Measurements from ENCODE around the gene PKD1L1.

DNA sequence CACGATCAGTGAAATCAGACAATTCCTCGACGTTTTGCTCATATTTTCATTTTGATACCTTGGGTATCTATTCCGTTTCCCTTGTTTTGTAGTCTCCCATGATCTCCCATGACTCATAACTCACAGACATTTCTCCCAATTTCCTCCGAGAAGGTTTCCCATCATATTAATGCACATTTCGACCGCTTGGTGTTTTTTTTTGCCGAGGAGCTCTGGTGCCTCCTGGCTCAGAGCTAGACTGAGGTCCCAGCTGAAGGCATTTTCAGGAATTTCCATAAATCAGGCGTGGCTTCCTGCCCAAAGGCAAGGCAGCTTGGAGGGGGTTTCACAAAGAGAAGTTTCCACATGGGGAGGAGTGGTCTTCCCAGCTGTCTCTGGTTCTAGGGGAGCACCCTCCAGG lies 218.1 kb downstream of the PKD1L1 start:
- TF ChIP-seq, protein P1, sequence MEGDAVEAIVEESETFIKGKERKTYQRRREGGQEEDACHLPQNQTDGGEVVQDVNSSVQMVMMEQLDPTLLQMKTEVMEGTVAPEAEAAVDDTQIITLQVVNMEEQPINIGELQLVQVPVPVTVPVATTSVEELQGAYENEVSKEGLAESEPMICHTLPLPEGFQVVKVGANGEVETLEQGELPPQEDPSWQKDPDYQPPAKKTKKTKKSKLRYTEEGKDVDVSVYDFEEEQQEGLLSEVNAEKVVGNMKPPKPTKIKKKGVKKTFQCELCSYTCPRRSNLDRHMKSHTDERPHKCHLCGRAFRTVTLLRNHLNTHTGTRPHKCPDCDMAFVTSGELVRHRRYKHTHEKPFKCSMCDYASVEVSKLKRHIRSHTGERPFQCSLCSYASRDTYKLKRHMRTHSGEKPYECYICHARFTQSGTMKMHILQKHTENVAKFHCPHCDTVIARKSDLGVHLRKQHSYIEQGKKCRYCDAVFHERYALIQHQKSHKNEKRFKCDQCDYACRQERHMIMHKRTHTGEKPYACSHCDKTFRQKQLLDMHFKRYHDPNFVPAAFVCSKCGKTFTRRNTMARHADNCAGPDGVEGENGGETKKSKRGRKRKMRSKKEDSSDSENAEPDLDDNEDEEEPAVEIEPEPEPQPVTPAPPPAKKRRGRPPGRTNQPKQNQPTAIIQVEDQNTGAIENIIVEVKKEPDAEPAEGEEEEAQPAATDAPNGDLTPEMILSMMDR (IDR thresholded peaks at IDR 0.05): no peak
- TF ChIP-seq POLR2A (IDR thresholded peaks at IDR 0.05): no peak
